Endodermal cell (in vitro differentiated cells): ENCODE results near the gene FUBP3. TPM values are rescaled to one million over a fixed set of nuclear protein-coding genes. Genes with fewer than 3 reads are reported as not detected.

Experiments
- DNase-seq: peaks from one replicate; pipeline ENCODE4 v3.0.0-alpha.2; 2017
- H3K27ac ChIP-seq: 2 replicates; pipeline ENCODE4 v1.5.1; 2013; ENCODE audit warnings: mild to moderate bottlenecking, low read depth, low read length, moderate library complexity
- H3K27me3 ChIP-seq: 2 replicates; pipeline ENCODE4 v1.6.1; 2013; ENCODE audit warnings: mild to moderate bottlenecking, low read length, moderate library complexity; ENCODE audit not compliant: insufficient read depth, control insufficient read depth, poor library complexity, severe bottlenecking
- H3K36me3 ChIP-seq: 2 replicates; pipeline ENCODE4 v1.7.0; 2013; ENCODE audit warnings: mild to moderate bottlenecking, low read length, moderate library complexity; ENCODE audit not compliant: control insufficient read depth, insufficient read depth
- H3K4me1 ChIP-seq: one replicate; pipeline ENCODE4 v1.7.0; 2013; ENCODE audit warnings: low read length; ENCODE audit not compliant: control insufficient read depth, insufficient read depth
- H3K4me3 ChIP-seq: 2 replicates; pipeline ENCODE4 v1.5.1; 2013; ENCODE audit warnings: mild to moderate bottlenecking, low read length, moderate library complexity
- H3K9ac ChIP-seq: 2 replicates; pipeline ENCODE4 v1.6.1; 2013; ENCODE audit warnings: mild to moderate bottlenecking, low read length, moderate library complexity; ENCODE audit not compliant: poor library complexity, severe bottlenecking; ENCODE audit errors: extremely low read depth
- H3K9me3 ChIP-seq: 2 replicates; pipeline ENCODE4 v1.6.1; 2013; ENCODE audit warnings: mild to moderate bottlenecking, low read length, moderate library complexity; ENCODE audit not compliant: control insufficient read depth
- H3K27ac Mint-ChIP-seq: 2 replicates; pipeline ENCODE4 v1.8.0; 2020; ENCODE audit warnings: mixed read lengths
- H3K27me3 Mint-ChIP-seq: 2 replicates; pipeline ENCODE4 v1.8.0; 2021; ENCODE audit warnings: mild to moderate bottlenecking, mixed read lengths; ENCODE audit not compliant: insufficient read depth
- H3K36me3 Mint-ChIP-seq: 2 replicates; pipeline ENCODE4 v1.8.0; 2020; ENCODE audit warnings: low read depth, mixed read lengths
- H3K4me1 Mint-ChIP-seq: 2 replicates; pipeline ENCODE4 v1.8.0; 2020; ENCODE audit warnings: mixed read lengths
- H3K4me3 Mint-ChIP-seq: 2 replicates; pipeline ENCODE4 v1.8.0; 2020; ENCODE audit warnings: mild to moderate bottlenecking, moderate library complexity, mixed read lengths
- H3K9me3 Mint-ChIP-seq: 2 replicates; pipeline ENCODE4 v1.8.0; 2020; ENCODE audit warnings: mild to moderate bottlenecking, mixed read lengths
- CTCF ChIP-seq: fragments of 200-600 bp; sonication (generic); conservative IDR thresholded peaks from 2 replicates; pipeline ENCODE4 v1.5.0; 2021; ENCODE audit warnings: antibody characterized with exemption, mild to moderate bottlenecking
- WGBS, 2 experiments: methylation state at CpG; one replicate each; pipeline versions ENCODE4 v1.1.5 to v1.1.7; 2013; ENCODE audit warnings: missing lambda C conversion rate in 2 of 2, mixed read lengths in 1 of 2; ENCODE audit not compliant: insufficient coverage in 1 of 2, insufficient read length in 1 of 2; 5-methylcytosine and 5-hydroxymethylcytosine counted together
- total RNA-seq, 2 donors: library from RNA; stranded (reverse); fragmentation: NEBNext Ultra II Directional in 1 of 2; extraction: Animal tissue kit (Norgen Biotek cat#: 25700) in 1 of 2; gene quantifications; 2 replicates in 1 of 2; 3 replicates in 1 of 2; pipeline ENCODE4 v1.2.1, GENCODE V29; 2021

The FUBP3 gene
- total RNA-seq, 2 donors from 2014 or later: 74.3 to 76.3 TPM

DNA sequence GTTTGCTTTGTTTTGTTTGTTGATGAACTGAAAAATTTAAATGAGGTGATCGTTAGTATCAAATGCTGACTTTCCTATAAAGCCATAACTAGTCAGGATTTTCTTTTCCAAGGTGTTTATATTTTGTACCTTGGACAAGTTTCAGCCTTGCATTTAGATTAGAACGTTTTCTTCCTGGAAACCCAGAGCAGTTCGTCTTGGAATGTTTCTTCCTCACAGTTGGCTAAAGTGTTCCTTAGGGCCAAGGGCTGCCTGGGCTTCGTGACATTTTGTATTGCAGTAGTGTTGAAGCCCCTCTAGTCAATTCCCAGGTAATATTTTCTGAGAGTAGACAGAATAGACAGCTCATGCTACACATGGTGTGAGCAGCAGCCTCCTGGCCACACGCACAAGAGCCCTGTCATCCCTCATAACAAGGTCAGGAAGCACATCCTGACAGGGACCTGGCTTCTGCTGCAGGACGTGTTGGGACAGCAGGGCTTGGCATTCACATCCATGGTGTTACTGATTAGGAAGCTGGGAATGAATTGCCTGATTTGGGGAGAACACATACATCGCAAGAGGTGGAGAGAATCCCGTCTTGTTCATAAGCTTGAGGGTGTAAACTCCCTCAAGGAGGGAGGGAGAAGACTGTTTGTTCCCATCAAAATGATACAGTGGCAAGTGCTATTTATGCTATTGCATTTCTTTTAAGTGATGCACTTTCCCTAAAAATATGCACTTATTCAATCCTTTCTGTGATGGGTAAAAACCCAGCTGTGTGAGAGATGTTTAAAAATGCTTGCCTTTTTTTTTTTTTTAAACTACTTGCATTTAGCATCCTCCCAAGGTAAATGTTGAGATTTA is 31.7 kb downstream of the FUBP3 start:
- peaks cover 60% of the 10 kb centered on the region for H3K36me3 Mint-ChIP-seq
- 88 to 95% methylated on average over 7 to 8 of the region's 8 CpGs for WGBS, 2 experiments
- no peaks in the 10 kb centered on the region for H3K9me3 Mint-ChIP-seq
- no peak for TF ChIP-seq CTCF
- H3K9ac ChIP-seq: no peak overlapping the region
- peaks cover 10% of the 10 kb centered on the region for H3K4me1 Mint-ChIP-seq
- DNase-seq: no peak
- H3K4me1 ChIP-seq: no peaks in the 10 kb centered on the region
- H3K27me3 ChIP-seq: no peaks in the 10 kb centered on the region
- no peaks in the 10 kb centered on the region for H3K9me3 ChIP-seq
- H3K27ac Mint-ChIP-seq: peak overlapping the region; percentile 24
- H3K27me3 Mint-ChIP-seq: no peaks in the 10 kb centered on the region
- no peak overlapping the region for H3K4me3 ChIP-seq
- H3K36me3 ChIP-seq: peaks cover 72% of the 10 kb centered on the region
- no peak overlapping the region for H3K4me3 Mint-ChIP-seq
- H3K27ac ChIP-seq: no peak overlapping the region

GRCh38 chr9:130616451-130616850 is 37.1 kb downstream of the FUBP3 start:
- H3K27me3 Mint-ChIP-seq: no peaks in the 10 kb centered on the region
- no peak for DNase-seq
- Histone ChIP-seq H3K27me3 (no peaks in the 10 kb centered on the region), H3K9ac (no peak overlapping the region), H3K27ac (no peak overlapping the region), H3K9me3 (no peaks in the 10 kb centered on the region), H3K4me3 (no peak overlapping the region), H3K4me1 (no peaks in the 10 kb centered on the region), H3K36me3 (peaks cover 99% of the 10 kb centered on the region)
- no peak overlapping the region for H3K4me3 Mint-ChIP-seq
- H3K27ac Mint-ChIP-seq: peak overlapping the region; percentile 39
- no peaks in the 10 kb centered on the region for H3K9me3 Mint-ChIP-seq
- WGBS, 2 experiments: 94 to 97% methylated on average over 10 of the region's 10 CpGs
- no peaks in the 10 kb centered on the region for H3K4me1 Mint-ChIP-seq
- TF ChIP-seq CTCF: no peak
- peaks cover 91% of the 10 kb centered on the region for H3K36me3 Mint-ChIP-seq

DNA sequence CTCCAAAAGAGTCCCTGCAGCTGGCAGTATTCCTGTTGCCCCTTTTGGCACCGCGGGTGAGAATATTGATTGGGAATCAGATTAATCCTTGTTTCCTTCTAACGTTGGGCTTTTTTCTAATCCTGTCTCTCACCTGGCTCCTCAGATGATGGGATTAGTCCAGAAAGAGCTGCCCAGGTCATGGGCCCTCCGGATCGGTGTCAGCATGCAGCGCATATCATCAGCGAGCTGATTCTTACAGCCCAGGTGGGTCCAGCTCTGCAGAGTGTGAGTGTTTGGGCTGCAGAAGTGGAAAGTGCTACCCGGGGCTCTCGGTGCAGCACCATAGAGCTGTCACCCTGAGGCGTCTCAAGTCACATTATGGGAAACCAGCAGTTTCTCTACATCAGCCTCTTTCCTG is 44.1 kb downstream of the FUBP3 start:
- H3K36me3 Mint-ChIP-seq: peaks cover 77% of the 10 kb centered on the region
- H3K27me3 Mint-ChIP-seq: no peaks in the 10 kb centered on the region
- TF ChIP-seq CTCF: no peak
- H3K4me3 ChIP-seq: no peak overlapping the region
- H3K9me3 ChIP-seq: no peaks in the 10 kb centered on the region
- H3K36me3 ChIP-seq: peaks cover 96% of the 10 kb centered on the region
- DNase-seq: no peak
- no peak overlapping the region for H3K4me3 Mint-ChIP-seq
- no peaks in the 10 kb centered on the region for H3K9me3 Mint-ChIP-seq
- no peak overlapping the region for H3K27ac Mint-ChIP-seq
- no peak overlapping the region for H3K9ac ChIP-seq
- no peaks in the 10 kb centered on the region for H3K27me3 ChIP-seq
- 87 to 96% methylated on average over 9 to 10 of the region's 10 CpGs for WGBS, 2 experiments
- H3K4me1 ChIP-seq: no peaks in the 10 kb centered on the region
- H3K27ac ChIP-seq: no peak overlapping the region
- peaks cover 11% of the 10 kb centered on the region for H3K4me1 Mint-ChIP-seq
